Right renal pelvis (tissue), 4 donors: ENCODE measurements around the gene ZNF398. TPM values are rescaled to one million over a fixed set of nuclear protein-coding genes. Genes with fewer than 3 reads are reported as not detected.
"Not testable (repeated sequence)": the region's sequence is repeated elsewhere in the genome, so short reads cannot be mapped to it uniquely, and the experiment has no call there.

Source experiments
- DNase-seq, 4 donors: peaks; one replicate each; pipeline ENCODE4 v3.0.0-alpha.2; 2013; ENCODE audit warnings: low read depth in 4 of 4, low spot score in 3 of 4, missing footprints in 1 of 4
- polyA plus RNA-seq, 4 donors: library from polyadenylated mRNA; unstranded; fragments of 120-200 nt; gene quantifications; one replicate each; pipeline ENCODE4 v1.2.1, GENCODE V29; 2013; ENCODE audit not compliant: insufficient read length in 4 of 4

Gene ZNF398
- polyA plus RNA-seq, 4 donors: 13.1 to 15.0 (median 14.2) TPM

DNA sequence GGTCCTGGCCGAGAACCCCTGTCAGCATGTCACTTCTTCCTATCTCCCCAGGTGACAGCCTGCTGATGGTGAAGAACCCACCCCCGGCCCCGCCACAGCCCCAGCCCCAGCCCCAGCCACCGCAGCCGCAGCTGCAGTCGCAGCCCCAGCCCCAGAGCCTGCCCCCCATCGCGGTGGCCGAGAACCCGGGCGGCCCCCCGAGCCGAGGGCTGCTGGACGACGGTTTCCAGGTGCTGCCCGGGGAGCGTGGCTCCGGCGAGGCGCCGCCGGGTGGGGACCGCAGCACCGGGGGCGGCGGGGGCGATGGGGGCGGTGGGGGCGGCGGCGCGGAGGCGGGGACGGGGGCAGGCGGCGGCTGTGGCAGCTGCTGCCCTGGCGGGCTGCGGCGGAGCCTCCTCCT, 76.5 kb downstream of the ZNF398 start:
- DNase-seq: no peak

DNA sequence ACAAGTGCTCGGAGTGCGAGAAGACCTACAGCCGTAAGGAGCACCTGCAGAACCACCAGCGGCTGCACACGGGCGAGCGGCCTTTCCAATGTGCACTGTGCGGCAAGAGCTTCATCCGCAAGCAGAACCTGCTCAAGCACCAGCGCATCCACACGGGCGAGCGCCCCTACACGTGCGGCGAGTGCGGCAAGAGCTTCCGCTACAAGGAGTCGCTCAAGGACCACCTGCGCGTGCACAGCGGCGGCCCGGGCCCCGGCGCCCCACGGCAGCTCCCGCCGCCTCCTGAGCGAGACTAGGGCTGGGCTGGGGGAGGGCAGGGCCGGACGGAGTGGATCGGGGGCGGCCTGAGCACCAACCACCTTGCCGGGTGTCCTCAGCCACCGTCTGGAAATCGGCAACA, 77.1 kb downstream of the ZNF398 start:
- DNase-seq: no peak

DNA sequence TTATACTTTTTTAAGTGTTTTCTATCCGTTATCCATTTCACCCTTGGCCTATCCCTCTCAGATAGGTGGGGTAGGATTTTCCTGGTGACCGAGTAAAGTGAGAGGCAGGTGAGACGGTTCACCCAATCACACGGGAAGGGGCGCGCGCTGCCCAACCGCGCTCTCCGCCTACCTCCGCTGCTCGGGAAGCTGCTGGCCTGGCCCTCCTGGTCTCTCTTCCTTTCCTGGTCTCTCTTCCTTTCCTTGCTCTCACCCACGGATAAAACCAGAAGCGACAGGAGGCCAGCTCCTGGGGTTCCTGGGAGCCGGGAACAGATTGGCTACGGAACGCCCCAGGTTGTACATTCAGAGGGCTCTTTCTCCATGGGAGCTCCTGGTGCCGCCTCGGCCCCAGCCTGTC, 77.9 kb downstream of the ZNF398 start:
- DNase-seq: no peak

DNA sequence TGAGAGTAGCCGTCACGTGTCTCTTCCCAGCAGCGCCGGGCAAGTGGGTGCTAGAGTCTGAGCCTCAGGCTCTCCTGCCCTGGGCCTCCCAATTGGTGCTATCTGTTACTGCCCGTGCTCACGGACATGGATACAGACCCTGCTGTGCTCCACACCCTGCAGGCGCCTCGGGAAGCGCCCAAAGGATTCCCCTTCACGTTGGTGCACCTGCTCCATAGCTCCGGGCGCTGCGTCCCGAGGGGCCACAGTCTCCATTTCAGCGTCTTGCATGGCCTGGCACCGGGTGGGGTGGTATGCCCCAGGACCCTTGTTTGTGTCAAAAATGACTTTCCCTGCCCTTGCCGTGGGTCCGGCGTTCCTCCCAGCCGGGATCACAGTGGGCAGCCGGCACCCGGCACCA, 78.4 kb downstream of the ZNF398 start:
- DNase-seq: no peak

DNA sequence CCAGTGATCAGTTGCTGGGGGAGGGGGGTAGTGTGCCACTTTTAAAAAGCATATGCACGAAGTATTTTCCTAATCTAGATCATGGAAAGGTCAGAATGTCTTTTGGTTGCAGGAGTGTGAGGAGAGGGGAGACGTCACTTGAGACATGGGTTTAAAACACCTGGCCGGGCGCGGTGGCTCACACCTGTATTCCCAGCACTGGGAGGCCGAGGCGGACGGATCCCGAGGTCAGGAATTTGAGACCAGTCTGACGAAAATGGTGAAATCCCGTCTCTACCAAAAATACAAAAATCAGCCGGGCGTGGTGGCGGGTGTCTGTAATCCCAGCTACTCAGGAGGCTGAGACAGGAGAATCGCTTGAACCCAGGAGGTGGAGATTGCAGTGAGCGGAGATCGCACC, 79.1 kb downstream of the ZNF398 start:
- DNase-seq: not testable (repeated sequence)

DNA sequence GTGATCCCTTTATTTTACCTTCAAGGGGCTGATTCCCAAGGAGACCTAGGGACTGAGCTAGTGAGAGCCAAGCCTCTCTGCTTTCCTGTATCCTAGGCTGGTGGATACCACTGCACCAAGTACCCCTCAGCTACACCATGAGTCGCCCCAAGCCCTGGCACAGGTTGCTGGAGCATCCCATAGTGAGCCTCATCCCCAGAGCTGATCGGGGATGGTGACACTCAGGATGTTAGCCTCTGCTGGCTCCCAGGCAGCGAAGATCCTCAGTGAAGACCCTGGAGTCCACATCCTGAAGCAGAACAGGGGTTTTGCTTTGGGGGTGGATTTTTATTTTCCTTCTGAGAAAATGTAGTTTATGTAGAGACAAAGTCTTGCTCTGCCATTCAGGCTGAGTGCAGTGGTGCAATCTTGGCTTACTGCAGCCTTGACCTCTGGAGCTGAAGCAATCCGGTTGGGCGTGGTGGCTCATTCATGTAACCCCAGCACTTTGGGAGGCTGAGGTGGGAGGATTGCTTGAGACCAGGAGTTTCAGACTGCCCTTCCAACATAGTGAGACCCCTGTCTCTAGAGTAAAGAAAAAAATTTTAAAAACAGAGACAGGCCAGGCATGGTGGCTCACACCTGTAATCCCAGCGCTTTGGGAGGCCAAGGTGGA, 79.7 kb downstream of the ZNF398 start:
- no peak for DNase-seq

DNA sequence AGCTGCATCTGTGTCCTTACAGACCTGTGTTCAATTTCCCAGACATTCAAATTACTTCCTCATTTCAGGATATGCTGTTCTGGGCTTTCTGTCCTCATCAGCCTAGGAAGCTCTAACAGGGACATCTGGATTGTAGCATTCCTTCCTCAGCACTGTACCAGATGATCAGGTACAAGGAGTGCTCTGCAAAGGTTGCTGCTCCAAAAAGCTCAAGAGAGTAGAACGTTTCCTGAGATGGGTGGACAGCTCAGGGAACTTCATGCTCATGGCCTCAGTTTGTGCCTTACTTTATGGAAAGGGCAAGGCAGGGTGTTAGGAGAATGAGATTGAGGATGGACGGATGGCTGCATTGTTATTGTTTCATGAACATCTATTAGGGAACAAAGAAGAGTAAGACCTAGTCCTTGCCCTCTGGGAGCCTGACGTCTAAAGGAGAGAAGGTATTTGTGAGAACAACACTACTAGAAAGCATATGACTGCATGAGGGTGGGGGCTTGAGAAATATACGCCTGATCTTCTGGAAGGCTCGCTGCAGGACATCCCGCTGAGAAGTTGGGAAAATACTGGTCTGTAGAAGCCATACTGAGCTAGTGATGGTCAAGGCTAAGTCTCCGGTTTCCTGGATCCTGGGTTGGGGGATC, 81.7 kb downstream of the ZNF398 start:
- no peak for DNase-seq

DNA sequence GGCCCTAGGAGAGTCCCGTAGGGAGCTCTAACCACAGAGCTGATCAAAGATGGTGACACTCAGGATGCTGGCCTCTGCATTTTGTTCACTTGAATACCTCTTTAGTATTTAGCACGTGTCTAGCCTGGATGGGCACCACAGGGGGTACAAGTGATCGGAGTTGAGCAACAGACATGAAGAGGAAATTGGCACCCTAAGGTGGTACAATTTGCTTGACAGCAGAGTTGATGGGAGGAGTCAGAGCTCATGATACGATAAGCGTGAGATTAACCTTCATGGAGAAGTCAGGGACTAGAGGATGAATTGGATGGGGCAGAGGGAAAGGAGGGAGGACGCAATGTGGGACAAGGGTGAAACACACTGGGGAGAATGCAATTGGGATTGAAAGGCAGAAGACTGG, 82.3 kb downstream of the ZNF398 start:
- DNase-seq: no peak

DNA sequence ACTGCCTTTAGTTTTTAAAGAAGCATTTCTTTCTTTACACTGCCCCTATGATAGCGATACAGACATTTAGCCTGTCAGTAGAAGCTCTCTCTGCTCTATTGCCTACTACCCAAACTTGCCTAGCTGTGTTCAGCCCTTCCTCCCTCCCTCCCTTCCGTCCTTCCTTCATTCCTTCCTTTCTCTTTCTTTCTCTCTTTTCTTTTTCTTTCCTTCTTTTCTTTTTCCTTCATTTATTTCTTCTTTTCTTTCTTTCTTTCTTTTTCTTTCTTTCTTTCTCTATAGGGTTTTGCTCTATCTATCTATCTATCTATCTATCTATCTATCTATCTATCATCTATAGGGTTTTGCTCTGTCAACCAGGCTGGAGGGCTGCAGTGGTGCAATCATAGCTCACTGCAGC, 85.1 kb downstream of the ZNF398 start:
- no peak for DNase-seq

Other genes starting within 250 kb of the ZNF398 start
- 100 to 1,000 TPM; 166 to 197 (median 191) TPM for gene PDIA4, start 118.9 kb upstream of the ZNF398 start, polyA plus RNA-seq
- gene ZNF786, start 56.7 kb upstream of the ZNF398 start, polyA plus RNA-seq: 10 to 100 TPM in 2 of 4 donors, 1 to 10 TPM in 2; 8.4 to 10.5 (median 9.6) TPM
- gene ZNF425, start 21.1 kb upstream of the ZNF398 start, polyA plus RNA-seq: 1 to 10 TPM; 6.4 to 9.1 (median 7.0) TPM
- gene ZNF282, start 48.1 kb downstream of the ZNF398 start, polyA plus RNA-seq: 10 to 100 TPM; 24.1 to 31.4 (median 27.7) TPM
- 10 to 100 TPM; 16.5 to 18.4 (median 18.0) TPM for gene ZNF212, start 92.2 kb downstream of the ZNF398 start, polyA plus RNA-seq
- 10 to 100 TPM; 11.8 to 14.3 (median 13.1) TPM for gene ZNF783, start 114.7 kb downstream of the ZNF398 start, polyA plus RNA-seq